Nephron (organoid): ENCODE results near the gene HNRNPA0.
A peak's percentile ranks its signal among the peaks of the same experiment; 100 is the strongest.

Source experiments
- H3K27ac Mint-ChIP-seq, 3 experiments: 2 replicates each; pipeline ENCODE4 v1.8.0; 2020; ENCODE audit warnings: mixed read lengths in 3 of 3, mild to moderate bottlenecking in 2 of 3, moderate library complexity in 1 of 3
- H3K27me3 Mint-ChIP-seq: 2 replicates; pipeline ENCODE4 v1.8.0; 2021; ENCODE audit warnings: low read depth, mild to moderate bottlenecking, moderate library complexity, mixed read lengths
- H3K36me3 Mint-ChIP-seq: 2 replicates; pipeline ENCODE4 v1.8.0; 2020; ENCODE audit warnings: low read depth, mixed read lengths
- H3K4me1 Mint-ChIP-seq: 2 replicates; pipeline ENCODE4 v1.8.0; 2020; ENCODE audit warnings: mixed read lengths
- H3K4me3 Mint-ChIP-seq, 3 experiments: 2 replicates each; pipeline ENCODE4 v1.8.0; 2020; ENCODE audit warnings: mild to moderate bottlenecking in 3 of 3, mixed read lengths in 3 of 3, moderate library complexity in 2 of 3
- H3K9me3 Mint-ChIP-seq: 2 replicates; pipeline ENCODE4 v1.8.0; 2020; ENCODE audit warnings: mixed read lengths
- TF ChIP-seq, protein P1 (sequence below), 3 experiments: fragments of 200-600 bp; sonication (generic); IDR thresholded peaks; one replicate each; pipeline ENCODE4 v1.5.0; 2021; ENCODE audit warnings: antibody characterized with exemption in 3 of 3; ENCODE audit not compliant: unreplicated experiment in 3 of 3

HNRNPA0 gene

DNA sequence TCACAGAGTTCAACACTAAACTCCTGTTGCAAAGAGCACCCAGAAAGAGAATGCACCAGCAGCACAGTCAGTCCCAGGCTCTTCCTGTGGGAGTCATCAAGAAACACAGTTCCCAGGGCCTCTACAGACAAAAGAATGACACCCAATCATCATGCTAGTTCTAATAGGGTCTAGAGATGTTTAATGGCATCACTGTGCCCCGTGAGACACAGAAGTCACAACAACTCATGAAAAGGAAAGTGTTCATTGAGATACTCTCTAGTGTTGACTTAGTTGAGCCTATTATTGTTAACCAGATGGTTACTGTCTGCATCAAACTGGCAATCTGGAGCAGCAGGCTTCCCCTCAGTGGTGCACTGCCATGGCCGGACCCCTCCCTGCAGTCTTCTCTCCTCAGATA lies 19.8 kb downstream of the HNRNPA0 start:
- H3K4me3 Mint-ChIP-seq = no peak overlapping the region
- no peaks in the 10 kb centered on the region for H3K27me3 Mint-ChIP-seq
- H3K27ac Mint-ChIP-seq = no peak overlapping the region
- H3K4me1 Mint-ChIP-seq = peaks cover 7% of the 10 kb centered on the region
- TF ChIP-seq, protein P1, sequence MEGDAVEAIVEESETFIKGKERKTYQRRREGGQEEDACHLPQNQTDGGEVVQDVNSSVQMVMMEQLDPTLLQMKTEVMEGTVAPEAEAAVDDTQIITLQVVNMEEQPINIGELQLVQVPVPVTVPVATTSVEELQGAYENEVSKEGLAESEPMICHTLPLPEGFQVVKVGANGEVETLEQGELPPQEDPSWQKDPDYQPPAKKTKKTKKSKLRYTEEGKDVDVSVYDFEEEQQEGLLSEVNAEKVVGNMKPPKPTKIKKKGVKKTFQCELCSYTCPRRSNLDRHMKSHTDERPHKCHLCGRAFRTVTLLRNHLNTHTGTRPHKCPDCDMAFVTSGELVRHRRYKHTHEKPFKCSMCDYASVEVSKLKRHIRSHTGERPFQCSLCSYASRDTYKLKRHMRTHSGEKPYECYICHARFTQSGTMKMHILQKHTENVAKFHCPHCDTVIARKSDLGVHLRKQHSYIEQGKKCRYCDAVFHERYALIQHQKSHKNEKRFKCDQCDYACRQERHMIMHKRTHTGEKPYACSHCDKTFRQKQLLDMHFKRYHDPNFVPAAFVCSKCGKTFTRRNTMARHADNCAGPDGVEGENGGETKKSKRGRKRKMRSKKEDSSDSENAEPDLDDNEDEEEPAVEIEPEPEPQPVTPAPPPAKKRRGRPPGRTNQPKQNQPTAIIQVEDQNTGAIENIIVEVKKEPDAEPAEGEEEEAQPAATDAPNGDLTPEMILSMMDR (IDR thresholded peaks at IDR 0.05; ENCODE audit: unreplicated experiment in 3 of 3) = no peak
- H3K9me3 Mint-ChIP-seq = peaks cover 5% of the 10 kb centered on the region
- H3K36me3 Mint-ChIP-seq = no peaks in the 10 kb centered on the region

DNA sequence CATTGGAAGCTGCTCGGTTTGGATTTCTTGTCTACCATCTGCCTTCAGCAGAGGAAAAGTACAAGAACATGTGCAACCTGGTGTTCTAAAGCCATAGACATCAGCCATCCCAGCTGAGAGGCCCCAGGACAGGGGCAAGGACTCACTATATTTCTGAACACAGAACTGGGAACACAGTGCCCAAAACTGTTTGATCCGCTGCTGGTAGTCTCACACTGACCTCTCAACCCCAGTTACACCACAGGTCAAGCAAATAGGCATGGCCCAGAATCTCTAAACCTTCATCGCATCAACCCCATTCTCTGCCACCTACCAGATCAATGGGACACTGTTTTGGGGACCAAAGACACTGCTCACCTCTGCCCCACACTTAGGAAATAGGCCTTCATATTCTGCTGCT lies 20.2 kb downstream of the HNRNPA0 start:
- TF ChIP-seq, protein P1 (IDR thresholded peaks at IDR 0.05; ENCODE audit: unreplicated experiment in 3 of 3) = no peak
- Mint-ChIP-seq H3K27ac (no peak overlapping the region), H3K36me3 (no peaks in the 10 kb centered on the region)

DNA sequence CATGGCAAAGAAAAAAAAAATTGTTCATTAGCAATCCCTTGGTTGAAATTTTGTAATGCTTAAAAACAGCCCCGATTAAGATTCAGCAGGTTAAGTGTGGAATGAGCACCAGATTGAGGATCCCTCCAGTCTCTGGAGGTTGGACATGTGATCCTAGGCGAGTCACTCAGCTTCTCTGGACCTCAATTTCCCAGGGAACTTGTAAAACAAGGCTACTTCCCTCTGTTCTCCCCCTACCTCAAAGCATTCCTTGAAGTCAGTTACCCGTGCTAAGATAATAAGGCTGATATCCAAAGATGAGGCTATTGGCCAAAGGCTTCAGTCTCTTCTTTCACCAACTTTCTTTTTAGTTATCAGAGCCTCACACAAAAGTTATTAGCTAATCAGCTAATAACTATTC lies 21.2 kb downstream of the HNRNPA0 start:
- TF ChIP-seq, protein P1 (IDR thresholded peaks at IDR 0.05; ENCODE audit: unreplicated experiment in 3 of 3) = no peak
- H3K9me3 Mint-ChIP-seq = peaks cover 4% of the 10 kb centered on the region
- peak overlapping the region in 2 of 3 experiments; percentile 43 to 79 for H3K27ac Mint-ChIP-seq
- H3K4me3 Mint-ChIP-seq = peak overlapping the region in 2 of 3 experiments; percentile 31 to 67
- no peaks in the 10 kb centered on the region for H3K27me3 Mint-ChIP-seq
- no peaks in the 10 kb centered on the region for H3K36me3 Mint-ChIP-seq
- H3K4me1 Mint-ChIP-seq = peaks cover 7% of the 10 kb centered on the region

More for the DNA sequence above, 20.2 kb downstream of the HNRNPA0 start:
- Mint-ChIP-seq H3K4me1 (peaks cover 7% of the 10 kb centered on the region), H3K4me3 (no peak overlapping the region), H3K9me3 (peaks cover 5% of the 10 kb centered on the region), H3K27me3 (no peaks in the 10 kb centered on the region)

DNA sequence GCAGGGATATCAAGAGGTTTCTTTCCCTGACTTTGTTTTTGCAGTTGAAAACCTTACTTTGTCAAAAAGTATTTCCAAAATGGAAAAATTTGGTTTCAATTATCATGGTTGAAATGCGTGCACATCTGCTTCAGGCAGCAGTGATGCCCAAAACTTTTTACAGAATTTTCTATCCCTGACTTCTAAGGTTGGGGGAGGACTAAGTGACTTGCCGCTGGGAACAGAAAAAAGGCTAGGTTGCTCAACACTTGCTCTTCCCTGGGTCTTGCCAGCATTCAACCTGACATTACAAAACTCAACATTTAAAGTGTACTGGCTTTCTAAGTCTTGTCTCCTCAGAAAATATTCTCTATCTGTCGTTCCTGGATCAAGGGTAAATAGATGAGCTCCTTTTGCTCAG lies 23.0 kb downstream of the HNRNPA0 start:
- TF ChIP-seq, protein P1 (IDR thresholded peaks at IDR 0.05; ENCODE audit: unreplicated experiment in 3 of 3) = no peak
- Mint-ChIP-seq H3K27ac (no peak overlapping the region), H3K4me1 (peaks cover 7% of the 10 kb centered on the region), H3K9me3 (no peaks in the 10 kb centered on the region), H3K36me3 (no peaks in the 10 kb centered on the region), H3K27me3 (no peaks in the 10 kb centered on the region), H3K4me3 (no peak overlapping the region)

DNA sequence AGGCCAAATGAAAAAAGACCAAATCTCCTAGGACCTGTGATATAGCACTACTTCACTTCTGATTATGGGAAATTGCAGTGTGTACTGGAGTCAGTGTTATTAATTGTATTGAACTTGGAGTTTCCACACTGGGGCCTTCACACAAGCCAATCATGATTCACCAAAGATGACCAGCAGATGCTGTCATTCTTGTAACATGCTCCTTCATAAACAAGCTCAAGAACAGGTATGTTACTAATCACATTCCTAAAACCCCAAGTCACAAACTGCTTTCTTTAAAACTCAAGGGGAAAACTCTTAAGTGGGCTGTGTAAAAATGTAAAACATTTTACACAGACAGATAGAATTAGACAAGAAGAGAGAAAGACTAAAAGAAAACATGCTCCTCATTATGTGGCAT lies 23.8 kb downstream of the HNRNPA0 start:
- no peaks in the 10 kb centered on the region for H3K27me3 Mint-ChIP-seq

DNA sequence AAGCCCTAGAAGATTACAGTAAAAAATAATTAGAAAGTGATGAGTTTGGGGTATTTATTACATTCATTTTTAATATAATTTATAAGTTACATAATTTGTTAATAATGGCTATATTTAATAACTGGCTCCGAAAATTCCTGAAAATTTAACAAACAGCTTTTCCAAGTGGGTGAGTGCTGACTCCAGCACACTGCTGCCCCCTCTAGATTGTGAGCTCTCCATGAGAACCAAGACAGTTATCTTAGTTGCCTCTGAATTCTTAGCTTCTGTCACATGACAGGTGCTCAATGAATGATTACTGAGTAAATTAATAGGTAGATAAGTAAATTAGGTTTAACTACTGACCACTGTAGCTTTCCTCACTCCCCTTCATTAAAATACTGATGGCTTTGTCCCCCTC lies 26.1 kb downstream of the HNRNPA0 start:
- H3K4me3 Mint-ChIP-seq = no peak overlapping the region
- peaks cover under 1% of the 10 kb centered on the region for H3K4me1 Mint-ChIP-seq
- no peak overlapping the region for H3K27ac Mint-ChIP-seq
- TF ChIP-seq, protein P1 (IDR thresholded peaks at IDR 0.05; ENCODE audit: unreplicated experiment in 3 of 3) = no peak
- H3K9me3 Mint-ChIP-seq = no peaks in the 10 kb centered on the region
- no peaks in the 10 kb centered on the region for H3K27me3 Mint-ChIP-seq
- no peaks in the 10 kb centered on the region for H3K36me3 Mint-ChIP-seq

More for the DNA sequence above, 23.8 kb downstream of the HNRNPA0 start:
- Mint-ChIP-seq H3K4me1 (peaks cover 7% of the 10 kb centered on the region), H3K36me3 (no peaks in the 10 kb centered on the region), H3K4me3 (no peak overlapping the region), H3K27ac (no peak overlapping the region), H3K9me3 (no peaks in the 10 kb centered on the region)
- TF ChIP-seq, protein P1 (IDR thresholded peaks at IDR 0.05; ENCODE audit: unreplicated experiment in 3 of 3) = no peak
